IPS DF 4.7 (cell line): ENCODE results near the gene PLVAP.
"Not testable (repeated sequence)": the region's sequence is repeated elsewhere in the genome, so short reads cannot be mapped to it uniquely, and the experiment has no call there.

Experiments used
- DNase-seq: peaks from one replicate; pipeline ENCODE4 v3.0.0-alpha.2; 2013; ENCODE audit warnings: low spot score; ENCODE audit errors: extremely low read depth

Gene PLVAP

DNA sequence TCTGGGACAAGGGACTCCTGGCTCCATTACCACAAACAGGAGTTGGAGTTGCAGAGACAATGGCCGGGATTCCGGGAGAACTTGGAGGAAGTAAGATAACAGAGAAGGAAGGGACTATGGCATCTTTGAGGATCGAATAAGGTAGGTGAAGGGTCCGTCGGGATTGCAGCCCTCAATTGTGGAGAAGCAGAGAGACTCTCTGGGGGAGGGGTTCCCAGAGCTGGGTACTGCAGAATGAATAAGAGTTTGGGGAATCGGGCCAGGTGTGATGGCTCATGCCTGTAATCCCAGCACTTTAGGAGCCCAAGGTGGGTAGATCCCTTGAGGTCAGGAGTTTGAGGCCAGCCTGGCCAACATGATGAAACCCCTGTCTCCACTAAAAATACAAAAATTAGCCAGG lies 24.5 kb upstream of the PLVAP start:
- no peak for DNase-seq

DNA sequence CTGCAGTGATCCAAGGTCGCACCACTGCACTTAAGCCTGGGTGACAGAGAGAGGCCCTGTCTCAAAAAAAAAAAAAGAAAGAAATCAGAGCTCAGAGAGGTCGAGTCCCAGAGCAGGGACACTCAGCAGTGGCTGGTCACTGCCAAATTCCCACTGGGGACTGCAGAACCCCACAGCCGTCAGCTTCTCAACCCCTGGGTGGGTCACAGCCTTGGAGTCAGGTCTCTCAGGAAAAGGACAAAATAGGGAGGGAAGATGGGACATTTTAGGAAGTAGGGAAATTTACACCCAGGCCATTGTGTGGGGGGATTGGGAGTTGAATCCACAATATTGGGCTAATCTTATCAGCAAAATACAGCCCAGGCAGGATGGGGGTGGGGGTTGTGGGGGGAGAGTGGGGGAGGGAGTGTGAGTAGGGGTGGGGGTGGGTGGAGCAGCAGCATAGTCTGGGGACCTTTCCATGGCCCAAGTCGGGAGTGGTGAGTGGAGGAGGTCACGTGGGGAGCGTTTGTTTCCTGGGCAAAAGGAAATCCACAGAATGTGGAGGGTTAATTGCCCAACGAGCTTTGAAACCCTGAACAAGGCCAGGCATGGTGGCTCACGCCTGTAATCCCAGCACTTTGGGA lies 21.9 kb upstream of the PLVAP start:
- DNase-seq = no peak

DNA sequence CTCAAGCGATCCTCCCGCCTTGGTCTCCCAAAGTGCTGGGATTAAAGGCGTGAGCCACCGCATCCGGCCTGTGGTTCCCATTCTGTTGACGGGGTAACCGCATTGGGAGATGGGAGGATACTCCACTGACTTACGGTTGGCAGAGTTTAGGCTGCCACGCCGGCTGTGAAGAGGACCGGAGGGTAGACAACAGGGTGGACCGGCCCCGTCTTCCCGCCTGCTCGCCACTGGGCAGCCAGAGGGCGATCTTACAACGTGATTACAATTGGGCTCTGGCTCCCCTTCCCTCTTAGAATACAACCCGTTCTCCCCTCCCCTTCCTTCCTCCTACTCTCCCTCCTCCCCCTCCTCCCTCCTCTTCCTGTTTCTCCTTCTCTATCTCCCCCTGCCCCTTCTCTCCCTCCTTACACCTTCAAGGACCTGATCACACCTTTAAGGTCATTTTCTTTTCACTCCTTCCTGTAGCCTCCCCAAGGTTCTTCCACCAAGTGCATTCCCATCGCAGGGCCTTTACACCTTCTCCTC lies 17.8 kb upstream of the PLVAP start:
- no peak for DNase-seq

DNA sequence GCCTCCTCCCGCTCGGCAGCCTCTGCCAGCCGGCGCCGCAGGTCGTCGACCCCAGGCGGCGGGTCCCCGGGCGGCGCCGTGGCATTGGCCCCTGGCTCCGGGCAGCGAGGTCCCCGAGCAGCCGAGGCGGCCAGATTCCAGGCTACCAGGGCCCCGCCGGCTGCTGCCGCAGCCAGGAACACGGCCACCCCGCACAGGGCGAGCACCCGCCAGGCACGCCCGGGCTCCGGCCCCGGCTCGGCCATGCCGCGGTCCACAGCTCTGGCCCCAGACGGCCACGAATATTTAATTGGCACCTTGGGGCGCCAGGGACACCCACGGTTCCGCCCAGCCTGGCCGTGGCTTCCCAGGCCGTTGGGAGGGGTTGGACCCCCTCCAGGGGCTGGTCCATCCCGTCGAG lies 16.8 kb upstream of the PLVAP start, which contains the start of gene CCDC194:
Gene CCDC194 (minus strand): TSS at position 283 of the 400 bp plus-strand sequence. CDS start 38 bp downstream, at position 245.
- DNase-seq = no peak

DNA sequence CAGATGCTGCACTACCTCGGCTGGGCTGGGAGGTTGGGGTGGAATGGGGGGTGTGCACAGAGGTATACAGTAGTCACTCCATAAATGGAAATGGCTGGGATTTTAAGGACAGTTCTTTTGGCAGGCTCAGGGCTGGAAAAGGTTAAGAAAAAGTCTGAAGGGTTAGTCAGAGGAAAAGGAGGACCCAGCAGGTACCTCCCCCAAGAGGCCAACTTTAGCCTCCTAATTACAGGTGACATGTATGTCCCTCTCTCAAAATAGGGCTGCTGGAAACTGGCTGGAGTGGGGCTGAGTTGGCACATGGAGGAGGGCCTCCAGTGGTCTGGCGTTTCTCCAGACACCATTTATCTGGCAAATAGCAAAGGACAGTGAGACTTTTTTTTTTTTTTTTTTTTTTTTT lies 15.9 kb upstream of the PLVAP start:
- no peak for DNase-seq

DNA sequence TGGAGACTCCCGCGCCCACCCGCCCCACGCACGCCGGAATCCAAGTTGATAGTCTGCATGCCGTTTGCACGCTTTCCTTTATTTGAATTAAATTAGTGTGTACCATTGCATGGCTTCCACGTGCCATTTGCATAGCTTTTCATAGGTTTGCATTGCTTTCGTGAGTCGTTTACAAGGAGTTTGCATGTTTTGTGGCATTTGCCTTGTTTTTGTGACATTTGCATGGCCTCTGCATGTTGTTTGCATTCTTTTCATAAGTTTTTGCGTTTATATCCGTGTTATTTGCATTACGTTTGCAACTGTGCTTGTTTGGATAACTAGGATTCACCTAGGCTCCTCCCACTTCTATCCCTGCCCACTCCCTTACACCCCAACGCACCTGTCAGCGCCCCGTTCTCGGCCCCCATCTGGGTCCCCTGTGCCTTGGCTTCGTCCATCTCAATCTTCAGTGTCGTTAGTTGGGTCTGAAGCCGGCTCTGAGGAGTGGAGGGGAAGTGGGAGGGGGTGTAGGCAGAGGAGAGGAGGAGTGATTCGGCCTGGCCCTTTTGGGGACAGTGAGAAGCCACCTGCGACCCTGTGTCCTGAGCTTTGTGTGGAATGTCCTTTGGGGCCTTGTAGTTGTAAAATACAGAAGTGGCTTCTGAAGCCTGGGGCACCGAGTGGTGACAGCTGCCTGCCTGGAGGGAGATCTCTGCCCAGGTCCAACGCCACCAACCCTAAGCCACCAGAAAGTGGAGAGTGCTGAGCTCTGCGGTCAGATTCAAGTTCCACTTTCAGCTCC lies 14.4 kb upstream of the PLVAP start:
- no peak for DNase-seq

DNA sequence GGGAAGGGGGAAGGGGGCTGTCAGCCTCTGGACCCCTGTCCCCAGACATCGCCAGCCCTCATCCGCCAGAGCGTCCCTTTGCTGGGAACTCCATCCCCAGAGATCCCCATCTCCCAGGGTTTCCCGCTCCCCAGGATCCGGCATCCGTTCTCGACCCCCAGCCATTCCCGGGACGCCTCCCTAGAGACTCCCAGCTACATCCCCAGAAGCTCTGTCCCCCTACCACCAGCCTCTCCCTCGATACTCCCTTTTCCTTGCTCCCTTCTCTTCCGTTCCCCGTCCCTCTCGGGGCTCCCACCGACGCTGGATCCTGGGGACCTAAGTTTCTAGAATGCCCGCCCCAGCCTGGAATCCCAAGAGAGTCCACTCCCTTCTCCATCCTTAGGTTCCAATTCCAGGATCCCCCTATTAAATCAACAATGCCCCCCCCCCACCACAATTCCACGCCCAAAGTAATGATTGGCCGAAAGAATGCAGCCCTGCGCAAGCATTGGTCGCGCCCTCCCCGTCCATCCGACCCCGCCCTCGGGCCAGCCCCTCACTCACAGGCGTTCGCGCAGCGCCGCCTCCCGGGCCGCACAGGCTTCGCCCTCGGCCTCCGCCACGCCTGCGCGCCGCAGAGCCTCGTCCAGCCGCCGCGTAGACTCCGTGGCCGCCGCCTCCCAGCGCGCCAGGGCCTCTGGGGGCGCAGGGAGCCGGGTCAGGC lies 13.7 kb upstream of the PLVAP start:
- DNase-seq = no peak

DNA sequence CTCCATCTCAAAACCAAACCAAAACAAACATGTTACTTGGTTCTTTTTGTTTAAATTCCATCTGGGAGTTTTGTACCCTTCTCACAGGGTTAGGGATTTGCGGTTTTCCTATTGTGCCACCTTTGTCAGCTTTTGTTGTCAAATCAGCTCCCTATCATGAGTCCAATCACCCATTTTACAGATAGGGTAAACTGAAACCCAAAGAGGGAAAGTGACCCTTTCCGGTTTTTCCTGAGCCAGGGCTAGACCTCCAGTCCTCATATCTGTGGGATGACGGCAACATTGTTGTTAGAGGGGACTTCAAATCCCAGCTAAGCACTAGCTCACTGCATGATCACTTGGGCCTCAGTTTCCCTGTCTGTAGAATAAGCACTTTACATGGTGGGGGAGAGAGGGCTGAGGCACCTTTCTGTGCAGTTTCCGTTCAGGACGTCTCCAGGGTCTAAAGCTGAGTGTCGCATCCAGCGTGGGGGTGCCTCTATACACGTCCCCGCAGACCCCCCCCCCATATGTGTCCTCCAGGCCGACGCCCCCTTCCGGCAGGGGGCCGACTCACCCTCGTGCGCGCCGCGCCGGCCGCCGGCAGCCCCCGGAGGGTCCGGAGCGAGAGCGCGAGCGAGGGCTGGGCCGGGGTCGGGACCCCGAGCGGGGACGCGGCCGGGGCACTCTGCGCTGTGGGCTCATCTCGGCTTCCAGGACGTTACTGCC lies 13.0 kb upstream of the PLVAP start:
- no peak for DNase-seq

DNA sequence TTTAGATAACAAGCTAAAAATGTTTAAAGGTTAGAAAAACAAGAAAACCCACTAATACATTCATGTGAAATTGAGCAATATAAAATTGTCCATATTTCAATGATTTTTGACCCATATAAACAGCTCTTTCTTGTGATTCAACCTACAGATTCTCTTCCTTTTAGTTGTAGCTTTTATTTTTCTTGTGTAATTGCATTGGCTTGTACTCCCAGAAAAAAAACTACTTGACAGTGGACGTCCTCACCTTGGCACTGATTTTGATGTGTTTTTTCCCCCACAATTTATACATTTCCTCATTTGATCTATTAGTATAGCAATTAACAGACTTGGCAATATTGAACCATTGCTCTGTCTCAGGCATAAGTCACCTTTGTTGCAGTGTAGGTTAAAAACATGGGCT lies 12.1 kb upstream of the PLVAP start:
- no peak for DNase-seq

DNA sequence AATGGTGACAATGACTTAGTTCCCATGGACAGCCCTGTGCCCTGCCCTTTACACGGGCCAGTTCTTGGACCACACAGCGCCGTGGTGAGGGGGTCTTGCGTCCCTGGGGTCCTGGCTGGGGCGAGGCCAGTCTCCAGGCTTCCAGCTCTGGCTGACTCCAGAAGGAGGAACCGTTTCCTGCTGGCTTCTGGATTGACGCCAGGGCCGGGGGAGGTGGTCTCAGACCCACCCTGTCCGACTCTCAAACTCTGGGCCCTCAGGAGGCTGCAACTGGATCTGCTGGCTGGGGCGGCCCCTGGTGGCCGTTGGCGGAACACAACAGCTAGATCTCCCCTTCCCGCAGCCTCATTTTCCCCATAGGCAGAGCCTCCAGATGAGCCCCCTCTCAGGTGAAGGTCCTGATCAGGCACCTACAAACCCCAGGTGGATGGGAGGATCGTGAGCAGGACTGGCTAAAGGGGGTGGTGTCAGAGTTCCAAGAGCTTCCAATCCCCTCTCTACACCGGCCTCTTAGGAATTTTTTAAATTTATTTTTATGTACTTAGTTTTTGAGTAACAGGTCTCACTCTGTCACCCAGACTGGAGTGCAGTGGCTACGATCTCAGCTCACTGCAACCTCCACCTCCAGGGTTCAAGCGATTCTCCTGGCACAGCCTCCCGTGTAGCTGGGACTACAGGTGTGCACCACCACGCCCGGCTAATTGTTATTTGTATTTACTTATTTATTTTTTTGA lies 8.9 kb upstream of the PLVAP start:
- no peak for DNase-seq

DNA sequence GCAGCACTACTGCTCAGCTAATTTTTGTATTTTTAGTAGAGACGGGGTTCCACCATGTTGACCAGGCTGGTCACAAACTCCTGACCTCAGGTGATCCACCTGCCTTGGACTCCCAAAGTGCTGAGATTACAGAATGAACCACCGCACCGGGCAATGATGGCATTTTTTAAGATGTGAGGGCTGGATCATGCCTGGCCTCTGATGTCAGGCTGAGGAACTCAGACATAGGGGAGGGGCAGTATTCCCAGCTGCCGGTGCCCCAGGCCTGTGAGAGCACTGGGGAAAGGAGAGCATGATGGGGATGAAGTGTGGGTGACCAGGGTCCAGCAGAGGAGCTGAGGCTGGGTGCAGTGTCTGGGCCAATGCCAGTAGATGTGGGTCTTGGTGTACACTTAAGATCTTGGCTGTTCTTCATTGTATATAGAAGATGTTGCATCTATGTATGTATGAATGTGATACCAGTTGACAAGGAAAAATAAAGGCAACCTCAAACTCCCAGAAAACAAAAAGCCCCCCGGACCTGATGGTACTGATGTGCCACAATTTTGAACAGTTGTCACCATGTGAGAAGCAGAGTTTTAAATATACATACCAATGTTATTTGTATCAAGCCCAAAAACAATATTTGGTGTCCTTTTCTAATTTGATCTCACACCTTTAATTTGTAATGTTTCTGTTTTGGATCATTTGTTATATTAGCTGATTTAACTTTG lies 3.4 kb upstream of the PLVAP start:
- no peak for DNase-seq

DNA sequence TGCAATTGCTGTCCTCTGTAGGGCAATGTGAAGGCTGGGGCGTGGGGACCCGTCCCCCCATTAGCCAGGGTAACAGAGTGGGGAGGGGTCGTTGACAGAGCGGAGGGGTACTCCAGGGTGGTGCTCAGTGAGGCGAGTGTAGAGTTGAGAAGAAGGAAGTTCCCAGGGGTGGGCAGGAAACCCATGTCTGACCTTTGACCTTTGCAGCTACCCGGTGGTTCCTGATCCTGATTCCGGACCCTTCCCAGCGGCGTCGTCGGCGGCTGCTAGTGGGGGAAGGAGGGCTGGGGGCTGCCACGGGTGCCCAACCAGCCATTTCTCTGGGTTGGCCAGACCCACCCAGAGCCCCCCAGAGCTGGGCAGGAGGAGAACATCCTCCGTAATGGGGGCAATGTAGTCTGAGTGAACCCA lies 2.1 kb upstream of the PLVAP start:
- DNase-seq = no peak

DNA sequence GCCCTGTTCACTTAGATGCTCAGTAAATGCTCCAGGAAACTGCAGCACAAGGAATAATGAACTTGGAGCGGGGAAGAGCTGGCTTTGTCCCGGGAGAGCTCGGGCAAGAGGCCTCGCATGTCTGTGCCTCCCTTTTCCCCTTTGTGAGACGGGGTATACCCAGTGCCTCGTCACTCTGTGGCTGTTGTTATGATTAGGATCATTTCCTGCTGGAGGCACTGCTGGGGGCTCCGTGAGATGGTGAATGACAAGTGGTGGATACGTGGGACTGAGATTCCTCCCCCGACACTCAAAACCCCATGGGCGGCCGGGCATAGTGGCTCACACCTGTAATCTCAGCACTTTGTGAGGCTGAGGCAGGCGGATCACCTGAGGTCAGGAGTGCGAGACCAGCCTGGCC lies 1.1 kb upstream of the PLVAP start:
- DNase-seq = no peak

DNA sequence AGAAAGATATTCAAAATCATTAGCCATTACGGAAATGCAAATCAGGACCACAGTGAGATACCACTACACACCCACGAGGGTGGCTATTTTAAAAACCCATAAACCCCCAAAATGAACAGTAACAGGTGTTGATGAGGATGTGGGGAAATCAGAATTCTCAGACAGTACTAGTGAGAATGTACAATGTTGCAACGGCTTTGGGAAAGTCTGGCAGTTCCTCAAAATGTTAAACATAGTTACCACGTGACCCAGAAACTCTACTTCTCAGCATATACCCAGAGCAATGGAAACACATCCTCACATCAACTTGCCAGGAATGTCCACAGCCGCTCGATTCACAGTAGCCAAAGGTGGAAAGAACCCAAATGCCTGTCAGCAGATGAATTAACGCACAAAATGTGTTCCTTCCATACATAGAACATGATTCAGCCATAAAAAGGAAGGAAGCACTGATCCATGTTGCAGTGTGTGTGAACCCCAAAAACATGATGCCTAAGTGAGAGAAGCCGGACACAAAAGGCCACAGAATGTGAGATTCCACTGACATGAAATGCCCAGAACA lies 7.0 kb downstream of the PLVAP start:
- no peak for DNase-seq

DNA sequence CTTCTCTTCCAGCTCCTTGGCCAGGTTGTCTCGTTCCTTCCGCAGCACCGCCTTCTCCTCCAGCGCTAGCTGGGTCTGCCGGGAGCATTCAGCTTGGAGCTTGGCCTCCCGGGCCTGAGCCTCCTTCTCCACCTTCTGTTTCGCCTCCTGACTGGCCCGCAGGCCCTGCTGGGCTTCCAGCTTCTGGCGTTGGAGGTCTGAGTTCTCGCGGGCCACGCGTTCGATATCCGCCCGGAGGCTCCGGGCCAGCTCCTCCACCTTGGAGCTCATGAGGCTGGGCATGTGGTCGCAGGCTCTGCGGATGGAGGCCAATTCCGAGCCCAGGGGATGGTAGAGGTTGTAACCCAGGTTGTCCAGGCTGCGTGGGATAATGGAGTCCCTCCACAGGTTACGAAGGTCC lies 11.8 kb downstream of the PLVAP start:
- no peak for DNase-seq

DNA sequence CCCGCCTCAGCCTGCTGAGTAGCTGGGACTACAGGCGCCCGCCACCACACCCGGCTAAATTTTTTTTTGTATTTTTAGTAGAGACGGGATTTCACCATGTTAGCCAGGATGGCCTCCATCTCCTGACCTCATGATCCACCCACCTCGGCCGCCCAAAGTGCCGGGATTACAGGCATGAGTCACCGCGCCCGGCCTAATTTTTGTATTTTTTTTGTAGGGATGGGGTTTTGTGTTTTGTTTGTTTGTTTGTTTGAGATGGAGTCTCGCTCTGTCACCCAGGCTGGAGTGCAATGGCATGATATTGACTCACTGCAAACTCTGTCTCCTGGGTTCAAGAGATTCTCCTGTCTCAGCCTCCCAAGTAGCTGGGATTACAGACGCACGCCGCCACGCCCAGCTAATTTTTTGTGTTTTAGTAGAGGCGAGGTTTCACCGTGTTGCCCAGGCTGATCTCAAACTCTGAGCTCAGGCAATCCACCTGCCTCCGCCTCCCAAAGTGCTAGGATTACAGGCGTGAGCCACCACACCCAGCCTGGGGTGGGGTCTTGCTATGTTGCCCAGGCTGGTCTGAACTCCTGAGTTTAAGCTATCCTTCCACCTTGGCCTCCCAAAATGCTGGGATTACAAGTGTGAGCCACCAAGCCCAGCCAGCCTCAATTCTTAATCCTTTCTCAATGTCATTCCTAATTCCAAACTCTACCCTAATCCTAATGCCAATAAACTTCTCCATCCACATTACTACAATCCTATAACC lies 13.1 kb downstream of the PLVAP start:
- not testable (repeated sequence) for DNase-seq

DNA sequence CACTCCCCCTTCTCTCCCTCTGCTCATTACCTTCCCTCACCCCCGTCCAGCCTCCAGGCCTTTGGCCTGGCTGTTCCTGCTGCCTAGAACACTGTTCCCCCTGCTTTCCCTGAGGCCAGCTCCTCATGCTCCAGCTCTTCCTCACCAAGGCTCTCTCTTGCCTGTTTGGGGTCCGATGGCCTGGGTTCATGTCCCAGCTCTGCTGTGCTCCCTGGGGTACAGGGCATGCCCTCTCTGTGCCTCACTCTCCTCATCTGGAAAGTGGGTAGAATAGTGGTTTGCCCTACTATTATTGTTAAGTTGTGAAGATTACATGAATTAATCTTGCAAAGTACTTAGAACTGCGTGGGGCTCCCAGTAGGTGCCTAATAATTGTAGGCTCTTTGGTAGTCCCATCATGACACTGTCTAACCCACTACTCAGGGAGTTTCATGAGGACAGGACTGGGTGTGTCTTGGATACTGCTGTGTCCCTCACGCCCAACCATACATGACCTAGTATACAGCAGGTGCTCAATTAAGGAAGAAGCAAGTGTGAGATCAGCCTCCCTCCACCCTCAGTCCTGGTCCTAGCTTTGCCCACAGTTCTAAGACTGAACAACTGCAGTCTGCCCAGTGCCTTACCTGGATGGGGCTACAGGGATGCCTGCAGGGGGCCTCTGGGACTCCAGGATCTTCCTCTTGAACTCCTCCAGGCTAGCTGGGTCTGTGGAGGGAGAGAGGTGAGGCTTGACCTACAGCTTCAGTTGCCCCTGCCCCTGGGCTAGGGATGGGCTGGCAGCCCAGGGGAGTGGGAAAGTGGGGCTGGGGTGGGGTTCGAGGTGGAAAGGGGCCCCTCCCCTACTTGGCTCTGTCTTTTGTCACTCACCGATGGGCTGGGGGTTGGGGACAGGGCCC lies 17.0 kb downstream of the PLVAP start:
- DNase-seq = no peak

DNA sequence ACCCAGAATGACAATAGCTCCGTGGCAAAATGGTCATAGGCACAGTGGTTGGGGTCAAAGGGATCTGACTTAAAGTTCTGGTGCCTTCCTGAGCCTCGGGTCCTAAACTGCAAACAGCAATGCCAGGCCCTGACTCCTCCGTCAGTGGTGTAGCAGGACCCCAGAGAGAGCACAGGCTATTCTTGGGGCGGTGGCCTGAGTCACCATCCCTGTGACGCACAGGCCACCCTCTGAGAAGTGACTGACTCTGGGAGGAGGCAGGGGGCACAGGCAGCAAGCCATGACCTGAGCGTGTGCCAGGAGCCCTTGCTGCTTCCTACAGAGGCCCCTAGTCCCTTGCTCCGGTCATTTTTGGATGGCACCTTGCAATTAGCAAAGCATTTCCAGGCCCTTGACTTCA lies 18.7 kb downstream of the PLVAP start:
- no peak for DNase-seq
